GF-D8 (cell line): Measurements from ENCODE around the gene MSANTD1.

ENCODE experiments used
- DNase-seq: peaks from one replicate; lab custom pipeline; 2025; lab: John Stamatoyannopoulos, UW

The MSANTD1 gene

DNA sequence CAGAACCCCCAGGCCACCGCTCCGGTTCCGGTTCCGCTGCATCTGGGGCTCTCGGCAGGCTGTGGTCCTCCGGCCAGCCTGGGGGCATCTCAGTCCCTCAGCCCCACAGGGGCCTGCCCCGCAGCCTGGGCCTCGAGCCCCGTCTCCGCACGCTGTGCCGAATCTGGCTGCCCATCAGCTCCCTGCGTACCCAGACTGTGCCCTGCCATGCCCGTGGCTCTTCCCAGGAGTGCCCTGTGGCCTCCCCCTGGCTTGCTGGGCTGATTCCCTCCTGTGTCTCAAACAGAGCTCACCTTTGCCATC lies 830 bp upstream of the MSANTD1 start:
- no peak for DNase-seq

DNA sequence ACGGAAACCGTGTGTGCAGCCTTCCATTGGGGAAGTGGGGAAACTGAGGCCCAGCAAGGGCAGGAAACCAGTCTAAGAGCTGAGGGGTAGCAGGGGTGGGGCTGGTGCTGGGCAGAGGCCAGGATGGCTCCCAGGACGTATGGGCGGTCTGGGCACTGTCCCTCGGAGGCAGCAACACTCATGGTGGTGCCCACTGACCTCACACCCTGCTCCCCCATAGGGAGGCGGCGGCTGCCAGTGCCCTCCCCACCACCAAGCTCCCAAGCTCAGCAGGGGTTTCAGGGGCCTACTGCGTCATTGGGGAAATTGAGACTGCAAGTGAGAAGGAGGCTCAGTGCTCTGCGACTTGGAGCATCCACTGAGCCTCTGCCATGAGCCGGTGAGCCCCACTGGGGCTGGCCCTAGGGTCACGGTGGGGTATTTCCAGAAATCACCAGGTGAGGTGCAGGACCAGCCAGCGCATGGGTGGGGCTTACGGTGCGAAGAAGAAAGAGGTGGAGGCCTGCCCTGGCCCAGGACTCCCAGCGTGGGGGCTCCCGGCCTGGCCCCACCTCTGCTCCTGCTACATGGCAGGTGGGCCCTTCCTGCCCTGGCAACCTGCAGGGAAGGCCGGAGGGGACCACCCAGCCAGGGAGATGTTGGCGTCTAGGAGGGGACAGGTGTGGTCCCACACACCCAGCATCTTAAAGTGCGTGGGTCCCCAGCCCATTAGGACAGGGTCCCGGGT lies 915 bp downstream of the MSANTD1 start:
- DNase-seq, result no peak

DNA sequence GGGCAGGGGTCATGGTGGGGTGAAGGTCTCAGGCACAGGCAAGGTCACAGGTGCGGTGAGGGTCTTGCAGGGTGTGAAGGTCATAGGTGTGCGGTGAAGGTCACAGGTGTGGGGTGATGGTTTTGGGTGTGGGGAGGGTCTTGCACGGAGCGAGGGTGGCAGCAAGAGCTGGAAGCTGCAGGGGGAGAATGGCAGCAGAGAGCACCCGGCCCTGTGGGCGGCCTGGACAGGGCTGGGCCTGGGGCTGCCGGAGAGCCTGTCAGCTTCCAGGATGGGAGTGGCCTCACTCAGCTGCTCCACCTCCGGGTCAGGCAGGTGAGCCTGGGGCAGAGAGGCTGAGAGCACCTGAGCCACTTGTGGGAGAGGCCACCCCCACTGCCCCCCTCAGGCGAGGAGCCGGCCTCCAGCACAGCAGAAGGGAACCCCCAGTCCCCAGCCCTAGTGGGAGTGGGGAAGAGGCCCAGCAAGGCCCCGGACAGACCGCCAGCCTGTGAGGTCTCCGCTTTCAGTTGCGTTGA lies 1.5 kb downstream of the MSANTD1 start:
- no peak for DNase-seq

DNA sequence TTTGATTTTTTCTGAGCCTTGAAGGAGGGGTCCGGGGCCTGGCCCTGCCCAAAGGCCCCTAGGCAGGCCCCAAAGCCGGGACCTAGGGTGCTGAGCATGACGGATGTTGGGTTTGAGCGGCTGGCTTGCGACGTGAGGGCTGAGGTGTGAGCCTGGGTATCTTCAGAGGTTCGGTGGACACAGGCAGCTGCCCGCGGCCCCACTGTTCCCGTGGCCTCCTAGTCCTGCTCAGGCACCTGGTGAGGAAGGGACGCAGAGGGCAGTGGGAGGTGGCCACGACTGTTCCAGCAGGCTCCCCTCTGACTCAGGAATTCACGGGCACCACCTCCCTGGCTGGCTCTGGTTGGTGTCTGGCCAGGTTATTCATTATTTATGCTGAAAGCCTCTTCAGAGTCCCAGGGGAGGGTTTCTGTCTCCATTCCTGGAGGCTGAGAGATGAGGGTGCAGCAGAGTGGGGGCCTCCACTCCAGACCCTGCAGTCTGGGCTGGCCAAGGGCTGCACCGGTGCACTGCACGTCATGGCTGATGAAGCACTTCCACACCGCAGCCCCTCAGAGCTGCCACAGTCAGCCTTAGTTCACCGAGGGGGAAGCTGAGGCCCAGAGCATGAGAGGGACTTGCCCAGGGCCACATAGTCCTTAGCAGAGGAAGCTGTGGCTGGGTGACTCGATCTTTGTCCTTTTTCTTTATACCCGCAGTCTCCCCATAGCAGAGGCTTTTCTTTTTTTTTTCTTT lies 2.2 kb downstream of the MSANTD1 start:
- DNase-seq, result no peak

DNA sequence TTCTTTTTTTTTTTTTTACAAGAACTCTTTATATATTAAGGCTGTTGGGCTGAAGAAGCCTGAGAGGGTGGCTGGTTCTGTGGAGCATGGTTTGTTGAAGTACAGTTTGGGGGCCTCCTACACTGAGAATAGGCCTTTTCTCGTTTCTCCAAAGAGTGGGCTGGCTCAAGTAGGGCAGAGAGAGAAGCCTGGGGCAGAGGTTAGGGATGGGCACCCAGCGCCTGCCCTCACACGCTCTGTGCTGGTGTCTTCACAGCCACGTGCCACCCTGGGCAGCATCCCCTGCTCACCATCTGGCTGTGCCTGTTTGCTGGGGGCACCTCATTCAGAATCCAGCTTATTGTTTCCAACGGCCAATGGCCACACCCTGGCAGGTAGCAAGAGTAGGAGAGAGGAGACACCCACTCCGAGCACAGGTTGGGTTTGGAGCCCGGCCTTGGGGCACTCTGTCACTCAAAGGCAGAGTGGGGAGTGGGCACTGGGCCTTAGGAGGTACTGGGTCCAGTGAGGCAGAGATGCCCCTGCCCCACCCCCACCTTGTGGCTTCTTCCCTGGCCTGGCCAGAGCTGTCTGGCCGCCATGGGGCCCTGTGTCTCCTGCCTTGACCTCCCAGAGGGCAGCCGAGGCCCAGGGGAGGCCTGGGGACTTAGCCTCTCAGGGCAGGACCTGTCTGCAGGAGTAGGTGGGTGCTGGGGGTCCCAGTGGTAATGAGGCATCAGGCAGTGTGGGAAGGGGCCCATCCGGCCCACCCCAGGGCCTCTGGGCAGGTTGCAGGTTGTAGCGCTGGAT lies 2.9 kb downstream of the MSANTD1 start:
- no peak for DNase-seq

DNA sequence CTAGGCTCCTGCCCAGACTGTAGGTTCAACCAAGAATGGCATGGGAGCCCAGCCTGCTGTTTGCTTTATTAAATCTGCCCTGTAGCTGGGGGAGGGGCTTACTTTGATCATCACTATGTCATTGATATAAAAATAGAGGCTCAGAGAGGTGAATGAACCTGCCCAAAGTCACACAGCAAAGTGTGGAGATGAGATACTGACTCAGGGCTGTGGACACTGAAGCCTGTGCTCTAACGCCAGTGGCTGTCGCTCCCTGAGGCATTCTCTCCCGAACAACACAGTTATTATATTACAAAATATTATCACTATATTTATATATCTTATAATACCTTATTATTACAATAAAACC lies 3.5 kb downstream of the MSANTD1 start:
- DNase-seq, result no peak

DNA sequence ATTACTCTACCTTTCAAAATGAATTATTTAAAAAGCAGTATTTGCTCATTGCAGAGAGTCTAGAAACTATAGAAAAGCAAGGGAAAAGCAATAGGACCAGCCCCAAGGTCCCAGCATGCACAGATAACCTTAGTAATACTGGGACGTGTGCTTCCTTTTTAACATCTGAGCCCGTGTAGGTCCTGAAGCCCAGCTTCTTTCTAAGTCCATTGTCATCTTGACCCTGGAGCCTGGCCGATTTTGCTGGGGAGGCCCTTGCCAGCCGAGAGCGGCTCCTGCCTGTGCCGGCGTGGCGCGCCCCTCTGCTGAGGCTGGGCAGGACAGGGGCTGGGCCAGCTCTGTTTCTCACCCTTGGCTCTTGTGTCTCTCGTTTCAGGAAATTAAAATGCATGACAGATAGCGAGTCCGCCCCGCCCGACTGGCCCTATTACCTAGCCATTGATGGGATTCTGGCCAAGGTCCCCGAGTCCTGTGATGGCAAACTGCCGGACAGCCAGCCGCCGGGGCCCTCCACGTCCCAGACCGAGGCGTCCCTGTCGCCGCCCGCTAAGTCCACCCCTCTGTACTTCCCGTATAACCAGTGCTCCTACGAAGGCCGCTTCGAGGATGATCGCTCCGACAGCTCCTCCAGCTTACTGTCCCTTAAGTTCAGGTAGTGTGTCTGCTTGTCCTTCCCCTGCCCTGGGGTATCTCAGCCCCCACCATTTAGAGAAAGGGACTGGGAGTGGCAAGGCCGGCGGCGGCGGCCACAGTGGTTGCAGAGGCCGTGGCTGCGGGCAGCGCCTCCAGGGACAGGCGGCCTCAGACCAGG lies 4.1 kb downstream of the MSANTD1 start:
- no peak for DNase-seq

DNA sequence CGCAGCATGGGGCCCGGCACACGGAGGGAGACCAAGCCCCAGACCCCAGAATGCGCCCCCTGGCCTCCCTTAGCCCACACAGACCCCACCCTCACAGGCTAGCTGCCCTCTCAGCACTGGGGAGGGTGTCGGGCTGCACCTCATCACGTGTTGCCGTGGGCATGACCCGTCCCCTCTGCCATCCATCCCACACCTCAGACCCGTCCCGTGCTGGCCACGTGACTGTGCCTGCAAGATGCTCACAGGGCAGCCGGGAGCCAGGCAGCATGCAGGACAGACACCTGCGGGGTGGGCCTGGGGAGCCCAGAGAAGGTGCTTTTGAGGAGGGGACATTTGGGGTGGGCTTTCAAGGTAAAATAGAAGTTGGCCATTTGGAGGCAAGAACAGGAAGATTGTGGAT lies 4.8 kb downstream of the MSANTD1 start:
- no peak for DNase-seq

DNA sequence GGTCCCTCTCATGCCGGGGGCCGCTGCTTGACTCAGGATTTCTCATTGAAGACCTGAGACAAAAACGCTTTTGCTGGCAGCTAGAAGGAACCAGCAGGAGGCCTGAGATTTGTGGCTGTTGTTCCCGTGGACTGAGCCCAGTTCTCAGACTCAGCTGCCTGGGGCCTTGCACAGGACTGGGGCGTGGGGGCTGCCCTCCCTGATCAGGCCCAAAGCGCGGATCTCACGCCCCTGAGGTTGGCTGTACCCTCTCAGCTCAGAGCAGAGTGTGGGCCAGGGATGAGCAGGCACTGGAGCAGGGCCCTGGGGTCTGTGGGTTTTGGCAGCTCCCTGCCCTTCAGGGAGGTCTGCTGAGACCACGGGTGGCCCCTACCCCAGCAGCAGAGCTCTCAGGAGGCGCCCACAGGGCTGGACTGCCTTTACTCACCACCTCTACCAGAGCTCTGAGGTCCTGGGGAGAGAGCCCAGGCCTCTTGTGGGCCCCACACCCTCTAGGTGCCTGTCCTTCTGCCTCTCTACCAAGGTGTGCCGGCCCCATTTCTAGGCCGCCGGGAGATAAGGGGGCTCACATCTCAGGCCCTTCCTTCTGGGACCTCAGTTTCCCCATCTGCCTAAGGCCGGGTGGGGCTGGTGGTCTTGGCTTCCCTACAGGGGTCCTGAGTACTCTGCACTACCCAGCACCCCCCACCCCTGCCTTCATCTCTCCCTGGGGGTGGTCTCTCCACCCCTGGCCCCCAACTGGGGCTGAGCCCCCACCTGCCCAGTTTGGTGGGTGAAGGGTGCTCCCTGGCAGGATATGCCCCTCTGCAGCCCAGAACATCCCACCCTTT lies 5.6 kb downstream of the MSANTD1 start:
- no peak for DNase-seq

DNA sequence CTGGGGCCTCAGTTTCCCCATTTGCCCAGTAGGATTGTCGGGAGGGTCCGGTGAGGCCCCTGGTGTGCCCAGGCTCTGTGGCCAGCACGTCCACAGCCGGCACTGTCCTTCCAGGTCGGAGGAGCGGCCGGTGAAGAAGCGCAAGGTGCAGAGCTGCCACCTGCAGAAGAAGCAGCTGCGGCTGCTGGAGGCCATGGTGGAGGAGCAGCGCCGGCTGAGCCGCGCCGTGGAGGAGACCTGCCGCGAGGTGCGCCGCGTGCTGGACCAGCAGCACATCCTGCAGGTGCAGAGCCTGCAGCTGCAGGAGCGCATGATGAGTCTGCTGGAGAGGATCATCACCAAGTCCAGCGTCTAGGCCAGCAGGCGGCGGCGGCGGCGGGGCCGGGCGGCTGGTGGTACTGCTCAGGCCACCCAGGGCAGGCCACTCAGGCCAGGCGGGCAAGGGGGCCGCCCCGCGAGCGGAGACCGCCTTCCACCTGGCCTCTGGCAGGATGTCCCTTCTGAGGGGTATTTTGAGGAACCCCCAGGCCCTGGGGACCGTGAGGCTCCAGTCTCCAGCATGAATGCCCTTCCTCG lies 6.7 kb downstream of the MSANTD1 start:
- DNase-seq, result no peak

DNA sequence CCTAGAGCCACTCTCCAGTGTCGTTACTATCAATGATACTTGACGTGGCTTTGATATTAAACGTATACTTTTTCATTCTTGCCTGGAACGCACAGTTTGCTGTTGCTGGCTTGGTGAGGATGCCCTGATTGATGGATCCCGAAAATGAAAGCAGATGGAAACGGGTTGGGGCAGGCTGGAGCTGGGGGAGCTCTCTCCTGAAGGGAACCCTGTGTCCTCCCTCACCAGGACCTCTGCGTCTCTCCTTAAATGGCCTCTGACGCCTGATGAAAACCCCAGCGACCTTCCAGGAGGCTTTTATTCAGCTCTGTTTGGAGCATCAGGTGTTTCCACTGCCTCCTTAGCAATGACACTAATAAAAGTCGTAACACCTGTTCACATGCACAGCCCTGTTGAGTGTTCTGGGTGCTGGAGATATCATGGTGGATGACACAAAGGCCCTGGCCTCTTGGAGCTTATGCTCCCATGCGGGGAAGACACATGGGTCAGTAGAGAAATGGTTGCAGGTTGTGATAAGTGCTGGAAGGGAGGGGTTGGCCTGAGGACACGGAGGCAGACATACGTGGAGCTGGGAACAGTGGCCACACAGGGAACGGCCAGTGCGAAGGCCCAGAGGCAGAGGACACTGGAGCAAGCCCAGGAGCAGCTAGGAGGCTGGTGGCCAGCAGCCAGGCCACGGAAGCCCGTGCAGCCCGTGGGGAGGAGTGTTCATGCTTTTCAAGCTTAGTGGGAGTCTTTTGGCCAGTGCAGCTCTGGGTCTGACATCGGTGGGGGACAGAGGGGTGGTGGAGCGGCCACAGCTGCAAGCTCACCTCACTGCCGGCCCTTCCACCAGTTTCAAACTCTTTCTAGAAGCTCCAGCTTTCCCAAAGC lies 7.5 kb downstream of the MSANTD1 start:
- no peak for DNase-seq

DNA sequence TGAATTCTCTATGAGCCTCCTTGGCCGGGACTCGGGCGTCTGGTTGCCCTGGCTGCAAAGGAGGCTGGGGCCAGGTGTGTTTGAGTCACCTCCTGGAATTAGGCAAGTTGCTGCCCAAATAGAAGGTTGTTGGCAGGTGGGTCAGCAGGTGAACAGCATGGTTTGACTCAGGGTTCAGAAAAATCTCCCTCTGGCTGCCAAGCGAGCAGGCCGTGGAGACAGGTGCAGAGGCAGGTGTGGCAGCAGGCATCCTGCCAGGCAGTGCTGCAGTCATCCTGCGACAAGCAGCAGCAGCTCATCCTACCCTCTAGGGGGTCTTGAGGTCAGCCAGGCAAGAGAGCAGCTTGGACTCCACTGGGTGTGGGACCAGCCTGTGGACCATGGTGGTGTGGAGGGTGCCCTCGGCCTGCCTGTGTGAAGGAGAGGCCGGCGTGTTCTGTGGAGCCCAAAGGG lies 8.2 kb downstream of the MSANTD1 start:
- DNase-seq, result no peak

DNA sequence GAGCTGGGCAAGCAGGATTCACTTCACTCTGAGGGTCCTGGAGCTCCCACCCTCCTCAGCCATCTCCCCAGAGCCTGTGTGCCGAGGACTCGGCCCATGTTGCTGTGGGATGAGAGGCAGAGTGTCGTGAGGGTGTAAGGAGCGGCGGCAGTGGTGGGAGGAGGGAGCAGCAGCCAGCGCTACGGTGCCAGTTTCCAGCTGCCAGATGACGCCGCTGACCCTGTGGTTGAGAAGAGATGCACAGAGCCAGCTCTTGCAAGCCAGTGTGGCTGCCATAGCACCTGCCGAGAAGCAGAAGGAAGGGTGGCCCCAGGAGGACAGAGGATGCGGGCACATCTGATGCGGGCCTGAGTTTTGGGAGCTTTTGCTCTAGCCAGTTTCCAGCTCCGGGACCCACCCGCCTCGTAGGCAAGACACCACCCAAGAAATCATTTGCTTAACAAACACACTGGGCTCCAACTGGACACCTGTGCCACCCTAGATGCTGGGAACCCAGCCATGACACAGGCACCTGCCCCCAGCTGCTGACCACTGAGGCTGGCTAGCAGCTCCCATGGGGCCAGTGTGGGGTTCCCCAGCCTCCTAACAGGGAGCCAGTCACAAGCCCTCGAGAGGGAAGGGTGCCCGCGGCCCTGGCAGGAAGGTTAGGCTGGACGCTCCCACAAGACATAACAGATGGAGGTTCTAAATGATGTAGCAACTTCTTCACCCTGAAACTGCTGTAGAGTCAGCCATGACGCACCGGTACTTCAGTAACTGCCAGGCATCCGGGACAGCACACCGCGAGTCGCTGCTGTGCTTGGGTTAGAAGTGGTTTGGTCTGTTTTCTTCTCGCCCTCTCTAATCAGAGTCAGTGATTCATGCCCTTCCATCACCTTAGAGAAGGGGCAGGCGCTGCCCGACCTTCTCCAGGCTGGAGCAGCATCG lies 8.9 kb downstream of the MSANTD1 start:
- no peak for DNase-seq

DNA sequence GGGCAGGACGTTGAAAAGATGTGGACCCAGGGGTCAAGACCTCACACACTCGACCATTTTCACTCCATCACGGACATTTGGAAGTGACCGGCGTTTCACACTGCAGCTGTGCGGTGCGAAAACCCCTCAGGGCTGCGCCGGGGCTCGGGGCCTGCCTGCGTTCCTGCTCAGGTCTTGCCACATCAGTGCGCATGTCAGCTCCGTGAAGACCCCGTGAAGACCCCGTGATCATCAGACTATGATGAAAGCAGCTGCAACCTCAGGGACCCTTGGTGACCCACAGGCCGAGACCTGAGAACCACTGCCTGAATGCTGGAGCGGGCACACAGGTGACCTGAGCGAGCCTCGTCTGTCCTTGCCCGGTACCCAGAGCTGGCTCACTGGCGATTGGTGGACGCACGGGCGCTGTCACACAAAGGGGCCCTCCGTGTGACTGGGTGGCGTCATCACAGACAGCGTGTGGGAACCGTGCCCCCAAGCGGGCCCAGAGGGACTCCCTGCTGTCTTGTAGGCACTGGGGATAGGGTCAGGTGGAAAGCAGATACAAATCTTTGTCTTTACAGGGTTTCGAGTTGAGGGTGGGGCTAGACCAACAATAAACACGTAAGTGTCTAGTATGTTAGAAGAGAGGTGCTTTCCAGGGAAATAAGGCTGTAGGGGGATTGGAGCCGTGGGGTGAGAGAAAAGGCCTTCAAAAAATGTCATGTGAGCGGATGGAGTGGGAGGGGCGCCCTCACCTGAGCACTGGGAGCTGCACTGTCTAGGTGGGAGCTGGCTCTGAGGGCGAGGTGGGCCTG lies 12.7 kb downstream of the MSANTD1 start:
- no peak for DNase-seq

DNA sequence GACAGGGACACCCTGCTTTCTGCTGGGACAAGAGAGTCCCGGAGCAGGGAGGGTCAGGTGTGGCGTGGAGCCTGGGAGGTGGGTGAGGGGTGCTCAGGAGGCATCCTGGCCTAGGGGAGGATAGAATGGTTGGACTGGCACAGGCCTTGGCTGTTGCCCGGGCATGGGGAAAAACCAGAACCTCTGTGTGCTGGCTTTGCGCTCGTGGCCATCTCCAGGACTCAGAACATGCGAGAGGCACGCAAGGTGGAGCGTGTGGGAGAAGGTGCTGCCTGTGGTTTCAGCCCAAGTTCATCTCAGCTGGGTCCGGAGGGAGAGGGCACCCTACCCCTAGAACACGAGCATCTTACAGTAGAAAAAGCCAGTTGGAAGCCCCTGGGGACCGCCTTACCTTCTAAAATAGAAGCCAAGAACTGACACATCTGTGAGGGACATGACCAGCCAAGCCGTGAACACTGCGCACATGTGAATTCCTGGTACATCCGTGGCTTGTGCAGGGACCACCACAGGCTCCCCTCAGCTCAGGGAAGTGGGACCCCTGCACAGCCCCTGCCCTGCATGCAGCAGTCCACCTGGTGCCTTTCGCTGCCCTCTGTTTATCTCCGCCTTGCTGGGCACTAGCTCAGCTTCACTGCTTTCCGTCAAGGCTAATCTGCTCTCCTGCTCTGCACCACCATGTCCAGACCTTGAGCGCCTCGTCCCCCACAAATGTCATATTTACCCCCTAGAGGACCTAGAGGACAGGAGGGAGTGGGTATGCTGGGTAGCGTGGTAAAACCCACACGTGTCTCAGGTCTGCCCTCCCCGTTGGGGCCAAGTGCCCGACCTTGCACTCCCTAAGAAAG lies 13.5 kb downstream of the MSANTD1 start:
- no peak for DNase-seq

DNA sequence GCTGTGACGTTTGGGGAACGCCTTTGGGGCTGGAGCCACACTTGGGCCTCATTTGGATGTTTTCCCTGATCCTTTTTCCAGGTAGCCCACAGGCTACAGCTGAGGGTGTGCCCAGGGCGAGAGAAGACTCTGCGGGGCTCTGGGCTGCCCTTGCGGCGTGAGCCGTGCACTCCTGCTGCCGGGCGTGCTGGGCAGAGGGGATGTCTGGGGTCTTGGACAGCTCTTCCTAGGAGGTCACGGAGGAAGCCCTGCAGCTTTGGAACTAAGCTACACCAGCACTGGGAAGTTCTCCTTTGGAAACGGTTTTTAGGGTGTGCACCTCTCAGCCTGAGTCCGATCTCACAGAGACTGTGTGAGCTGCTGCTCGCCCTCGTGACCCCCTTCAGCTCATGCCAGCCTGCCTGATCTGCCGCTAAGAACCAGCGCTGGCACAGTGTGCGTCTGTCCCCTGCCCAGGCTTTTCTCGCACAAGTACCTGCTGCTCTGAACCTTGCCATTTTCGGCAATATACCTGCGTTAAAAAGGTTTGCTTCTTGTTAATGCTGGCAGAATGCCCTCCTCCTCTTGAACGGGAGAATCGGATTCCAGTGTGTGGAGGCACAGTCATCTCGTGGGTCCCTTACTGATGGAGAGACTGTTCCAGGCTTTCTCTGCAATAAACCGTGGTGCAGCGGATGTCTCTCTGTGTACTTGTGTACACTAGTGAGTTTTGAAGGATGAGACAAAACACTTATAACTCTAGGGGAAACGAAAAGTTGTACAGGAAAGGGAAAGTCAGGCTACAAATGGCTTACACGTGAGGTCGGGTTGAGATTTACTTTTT lies 14.3 kb downstream of the MSANTD1 start:
- no peak for DNase-seq
